Activated naive CD8-positive, alpha-beta T cell treated with anti-CD3 and anti-CD28 coated beads for 36 hours (primary cell): ENCODE results near the gene SRBD1. TPM values are rescaled to one million over a fixed set of nuclear protein-coding genes. Genes with fewer than 3 reads are reported as not detected.
A peak's percentile ranks its signal among the peaks of the same experiment; 100 is the strongest.

Experiments used
- DNase-seq: peaks from one replicate; pipeline ENCODE4 v3.0.0; 2021
- H3K27ac Mint-ChIP-seq: one replicate; pipeline ENCODE4 v1.8.0; 2022; ENCODE audit warnings: mild to moderate bottlenecking, moderate library complexity, mixed read lengths
- H3K27me3 Mint-ChIP-seq: one replicate; pipeline ENCODE4 v1.8.0; 2022; ENCODE audit warnings: mild to moderate bottlenecking, mixed read lengths
- H3K36me3 Mint-ChIP-seq: one replicate; pipeline ENCODE4 v1.8.0; 2021; ENCODE audit warnings: mild to moderate bottlenecking, mixed read lengths
- H3K4me1 Mint-ChIP-seq: one replicate; pipeline ENCODE4 v1.8.0; 2021; ENCODE audit warnings: mixed read lengths
- H3K4me3 Mint-ChIP-seq: one replicate; pipeline ENCODE4 v1.8.0; 2022; ENCODE audit warnings: mild to moderate bottlenecking, moderate library complexity, mixed read lengths
- H3K9me3 Mint-ChIP-seq: one replicate; pipeline ENCODE4 v1.8.0; 2022; ENCODE audit warnings: mixed read lengths
- total RNA-seq, 2 experiments: library from RNA; stranded (reverse); gene quantifications; one replicate each; pipeline ENCODE4 v1.2.3, GENCODE V29; 2021

The SRBD1 gene
- total RNA-seq, 2 experiments from 2014 or later, result 18.2 to 19.1 TPM

GRCh38 chr2:45559436-45559835, 51.6 kb downstream of the SRBD1 start:
- H3K27me3 Mint-ChIP-seq, result no peaks in the 10 kb centered on the region
- no peak overlapping the region for H3K27ac Mint-ChIP-seq
- no peak overlapping the region for H3K4me3 Mint-ChIP-seq
- peaks cover 20% of the 10 kb centered on the region for H3K36me3 Mint-ChIP-seq
- no peaks in the 10 kb centered on the region for H3K9me3 Mint-ChIP-seq
- DNase-seq, result no peak
- H3K4me1 Mint-ChIP-seq, result peaks cover 10% of the 10 kb centered on the region

- Mint-ChIP-seq H3K9me3 (no peaks in the 10 kb centered on the region), H3K27me3 (no peaks in the 10 kb centered on the region), H3K36me3 (peaks cover 42% of the 10 kb centered on the region), H3K4me1 (peaks cover 20% of the 10 kb centered on the region), H3K27ac (peak overlapping the region; percentile 92), H3K4me3 (no peak overlapping the region)
- no peak for DNase-seq
Measured at GRCh38 chr2:45554742-45555140, 56.3 kb downstream of the SRBD1 start.

- H3K9me3 Mint-ChIP-seq, result no peaks in the 10 kb centered on the region
- H3K36me3 Mint-ChIP-seq, result peaks cover 37% of the 10 kb centered on the region
- H3K4me3 Mint-ChIP-seq, result no peak overlapping the region
- H3K27ac Mint-ChIP-seq, result peak overlapping the region; percentile 92
- DNase-seq, result no peak
- peaks cover 20% of the 10 kb centered on the region for H3K4me1 Mint-ChIP-seq
- H3K27me3 Mint-ChIP-seq, result no peaks in the 10 kb centered on the region
Measured at GRCh38 chr2:45554073-45554741, 56.9 kb downstream of the SRBD1 start.

- Mint-ChIP-seq H3K27me3 (no peaks in the 10 kb centered on the region), H3K4me1 (peaks cover 20% of the 10 kb centered on the region), H3K27ac (no peak overlapping the region), H3K9me3 (no peaks in the 10 kb centered on the region), H3K4me3 (no peak overlapping the region), H3K36me3 (peaks cover 44% of the 10 kb centered on the region)
- DNase-seq, result no peak
Measured at GRCh38 chr2:45551862-45552261, 59.2 kb downstream of the SRBD1 start.

- no peak overlapping the region for H3K4me3 Mint-ChIP-seq
- H3K9me3 Mint-ChIP-seq, result peaks cover 3% of the 10 kb centered on the region
- no peak for DNase-seq
- peaks cover 10% of the 10 kb centered on the region for H3K4me1 Mint-ChIP-seq
- no peak overlapping the region for H3K27ac Mint-ChIP-seq
- H3K36me3 Mint-ChIP-seq, result peaks cover 53% of the 10 kb centered on the region
- H3K27me3 Mint-ChIP-seq, result no peaks in the 10 kb centered on the region
Measured at GRCh38 chr2:45545943-45546342, 65.1 kb downstream of the SRBD1 start.

GRCh38 chr2:45543257-45543656, 67.8 kb downstream of the SRBD1 start:
- DNase-seq, result no peak
- no peak overlapping the region for H3K27ac Mint-ChIP-seq
- H3K9me3 Mint-ChIP-seq, result peaks cover 3% of the 10 kb centered on the region
- no peak overlapping the region for H3K4me3 Mint-ChIP-seq
- H3K27me3 Mint-ChIP-seq, result no peaks in the 10 kb centered on the region
- peaks cover 5% of the 10 kb centered on the region for H3K4me1 Mint-ChIP-seq
- peaks cover 58% of the 10 kb centered on the region for H3K36me3 Mint-ChIP-seq

GRCh38 chr2:45542013-45542412, 69.1 kb downstream of the SRBD1 start:
- H3K36me3 Mint-ChIP-seq, result peaks cover 62% of the 10 kb centered on the region
- H3K4me3 Mint-ChIP-seq, result no peak overlapping the region
- H3K4me1 Mint-ChIP-seq, result peaks cover 5% of the 10 kb centered on the region
- no peaks in the 10 kb centered on the region for H3K27me3 Mint-ChIP-seq
- DNase-seq, result no peak
- H3K27ac Mint-ChIP-seq, result no peak overlapping the region
- H3K9me3 Mint-ChIP-seq, result peaks cover 3% of the 10 kb centered on the region

- Mint-ChIP-seq H3K36me3 (peaks cover 66% of the 10 kb centered on the region), H3K4me1 (peaks cover 5% of the 10 kb centered on the region), H3K4me3 (no peak overlapping the region), H3K27ac (no peak overlapping the region), H3K27me3 (no peaks in the 10 kb centered on the region), H3K9me3 (peaks cover 3% of the 10 kb centered on the region)
- no peak for DNase-seq
Measured at GRCh38 chr2:45541450-45541849, 69.6 kb downstream of the SRBD1 start.

- peaks cover 62% of the 10 kb centered on the region for H3K36me3 Mint-ChIP-seq
- DNase-seq, result no peak
- peaks cover 5% of the 10 kb centered on the region for H3K4me1 Mint-ChIP-seq
- H3K27ac Mint-ChIP-seq, result no peak overlapping the region
- peaks cover 3% of the 10 kb centered on the region for H3K9me3 Mint-ChIP-seq
- no peaks in the 10 kb centered on the region for H3K27me3 Mint-ChIP-seq
- no peak overlapping the region for H3K4me3 Mint-ChIP-seq
Measured at GRCh38 chr2:45540942-45541341, 70.1 kb downstream of the SRBD1 start.

GRCh38 chr2:45533771-45534170, 77.3 kb downstream of the SRBD1 start:
- H3K9me3 Mint-ChIP-seq, result no peaks in the 10 kb centered on the region
- no peaks in the 10 kb centered on the region for H3K27me3 Mint-ChIP-seq
- no peak for DNase-seq
- no peak overlapping the region for H3K27ac Mint-ChIP-seq
- peaks cover 42% of the 10 kb centered on the region for H3K36me3 Mint-ChIP-seq
- no peaks in the 10 kb centered on the region for H3K4me1 Mint-ChIP-seq
- no peak overlapping the region for H3K4me3 Mint-ChIP-seq

- DNase-seq, result no peak
- Mint-ChIP-seq H3K27ac (no peak overlapping the region), H3K27me3 (no peaks in the 10 kb centered on the region)
Measured at GRCh38 chr2:45532181-45532580, 78.9 kb downstream of the SRBD1 start.

GRCh38 chr2:45524016-45524415, 87.1 kb downstream of the SRBD1 start:
- peaks cover 3% of the 10 kb centered on the region for H3K4me1 Mint-ChIP-seq
- peaks cover 6% of the 10 kb centered on the region for H3K9me3 Mint-ChIP-seq
- peaks cover 51% of the 10 kb centered on the region for H3K36me3 Mint-ChIP-seq
- H3K27ac Mint-ChIP-seq, result no peak overlapping the region
- H3K27me3 Mint-ChIP-seq, result no peaks in the 10 kb centered on the region
- H3K4me3 Mint-ChIP-seq, result no peak overlapping the region
- DNase-seq, result no peak

More at GRCh38 chr2:45532181-45532580, 78.9 kb downstream of the SRBD1 start:
- Mint-ChIP-seq H3K9me3 (peaks cover 1% of the 10 kb centered on the region), H3K4me3 (no peak overlapping the region), H3K4me1 (no peaks in the 10 kb centered on the region), H3K36me3 (peaks cover 43% of the 10 kb centered on the region)

- H3K27ac Mint-ChIP-seq, result no peak overlapping the region
- no peaks in the 10 kb centered on the region for H3K27me3 Mint-ChIP-seq
- H3K36me3 Mint-ChIP-seq, result peaks cover 19% of the 10 kb centered on the region
- no peaks in the 10 kb centered on the region for H3K4me1 Mint-ChIP-seq
- no peak for DNase-seq
- H3K4me3 Mint-ChIP-seq, result no peak overlapping the region
- no peaks in the 10 kb centered on the region for H3K9me3 Mint-ChIP-seq
Measured at GRCh38 chr2:45518546-45518945, 92.5 kb downstream of the SRBD1 start.

- no peak overlapping the region for H3K27ac Mint-ChIP-seq
- no peaks in the 10 kb centered on the region for H3K27me3 Mint-ChIP-seq
- H3K4me1 Mint-ChIP-seq, result peaks cover 2% of the 10 kb centered on the region
- no peaks in the 10 kb centered on the region for H3K9me3 Mint-ChIP-seq
- no peak overlapping the region for H3K4me3 Mint-ChIP-seq
- DNase-seq, result no peak
- H3K36me3 Mint-ChIP-seq, result peaks cover 13% of the 10 kb centered on the region
Measured at GRCh38 chr2:45510701-45511420, 100.2 kb downstream of the SRBD1 start.

- no peak overlapping the region for H3K4me3 Mint-ChIP-seq
- no peak overlapping the region for H3K27ac Mint-ChIP-seq
- peaks cover 13% of the 10 kb centered on the region for H3K36me3 Mint-ChIP-seq
- H3K27me3 Mint-ChIP-seq, result no peaks in the 10 kb centered on the region
- H3K9me3 Mint-ChIP-seq, result peaks cover 3% of the 10 kb centered on the region
- peaks cover 2% of the 10 kb centered on the region for H3K4me1 Mint-ChIP-seq
- DNase-seq, result no peak
Measured at GRCh38 chr2:45506756-45507155, 104.3 kb downstream of the SRBD1 start.

- Mint-ChIP-seq H3K4me3 (no peak overlapping the region), H3K4me1 (peaks cover 2% of the 10 kb centered on the region), H3K27ac (no peak overlapping the region), H3K27me3 (no peaks in the 10 kb centered on the region), H3K36me3 (peaks cover 22% of the 10 kb centered on the region), H3K9me3 (peaks cover 6% of the 10 kb centered on the region)
- no peak for DNase-seq
Measured at GRCh38 chr2:45505138-45505537, 105.9 kb downstream of the SRBD1 start.
